SH-SY5Y (cell line): ENCODE measurements around the gene GOLM1.

Source experiments
- GATA2 ChIP-seq: IDR thresholded peaks from 2 replicates; pipeline ENCODE4 v1.6.1; 2011; ENCODE audit warnings: mild to moderate bottlenecking, low read depth, low read length
- GATA3 ChIP-seq: IDR thresholded peaks from 2 replicates; pipeline ENCODE4 v1.6.1; 2011; ENCODE audit warnings: low read depth, mild to moderate bottlenecking, low read length, moderate library complexity

GRCh38 chr9:85984457-85984856, 114.9 kb downstream of the GOLM1 start:
- TF ChIP-seq GATA2 (no peak), GATA3 (no peak)
